22Rv1 (cell line): ENCODE data around the gene PRR4.
A peak's percentile ranks its signal among the peaks of the same experiment; 100 is the strongest.

Experiments used
- H3K27ac ChIP-seq: fragments of 450-650 bp; 2 replicates; pipeline ENCODE4 v1.5.1; 2017
- CTCF ChIP-seq: fragments of 450-650 bp; IDR thresholded peaks from 2 replicates; pipeline ENCODE4 v1.5.1; 2017; ENCODE audit warnings: mild to moderate bottlenecking
- ZFX ChIP-seq: fragments of 450-650 bp; IDR thresholded peaks from 2 replicates; pipeline ENCODE4 v1.6.1; 2017; ENCODE audit warnings: antibody characterized with exemption, borderline replicate concordance

PRR4 gene

GRCh38 chr12:10849425-10849878 is at the start of gene PRR4:
Gene PRR4 (minus strand): TSS chr12:10849475. CDS start chr12:10849437, 38 bp downstream.
- H3K27ac ChIP-seq = no peak within 1 kb of the TSS
- no peak for TF ChIP-seq ZFX
- TF ChIP-seq CTCF = no peak

- H3K27ac ChIP-seq = no peak overlapping the region
- TF ChIP-seq ZFX (no peak), CTCF (no peak)
Measured at GRCh38 chr12:10896854-10897253, 47.6 kb upstream of the PRR4 start.

- no peak for TF ChIP-seq ZFX
- TF ChIP-seq CTCF = no peak
- no peak overlapping the region; the same call in 1 of the 2 replicates for H3K27ac ChIP-seq
Measured at GRCh38 chr12:10891937-10892336, 42.7 kb upstream of the PRR4 start.

GRCh38 chr12:10889226-10889625 is 40.0 kb upstream of the PRR4 start:
- TF ChIP-seq CTCF = no peak
- TF ChIP-seq ZFX = no peak
- H3K27ac ChIP-seq = no peak overlapping the region

GRCh38 chr12:10884086-10884725 is 34.9 kb upstream of the PRR4 start, which contains the start of gene PRH1:
Gene PRH1 (minus strand): TSS chr12:10884255. CDS start chr12:10884217, 38 bp downstream.
- TF ChIP-seq ZFX = no peak
- TF ChIP-seq CTCF = no peak

GRCh38 chr12:10873378-10873777 is 24.1 kb upstream of the PRR4 start:
- TF ChIP-seq ZFX (no peak), CTCF (no peak)
- no peak overlapping the region for H3K27ac ChIP-seq

More at GRCh38 chr12:10884086-10884725, 34.9 kb upstream of the PRR4 start, which contains the start of gene PRH1:
- no peak within 1 kb of the TSS for H3K27ac ChIP-seq

DNA sequence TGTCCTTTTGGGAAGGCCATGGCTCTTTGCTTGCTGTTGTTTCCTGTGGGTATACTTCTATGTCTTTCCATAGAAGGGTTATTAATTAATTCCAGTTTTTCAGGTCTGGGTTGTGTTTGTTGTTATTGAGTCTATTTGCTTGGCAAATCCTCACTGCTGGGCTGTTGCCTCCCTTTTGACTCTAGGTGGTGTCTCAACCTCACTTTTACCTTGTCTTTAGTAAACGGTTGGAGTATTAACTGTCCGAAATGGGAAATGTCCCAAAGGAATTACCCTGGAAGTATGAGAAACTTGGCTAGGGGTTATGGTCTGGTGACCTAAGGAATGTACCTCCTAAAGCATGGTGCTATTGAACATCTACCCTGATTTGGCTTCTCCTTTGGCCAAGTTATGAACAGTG is 18.1 kb upstream of the PRR4 start:
- TF ChIP-seq ZFX = no peak
- peak; percentile 47 for TF ChIP-seq CTCF
- no peak overlapping the region for H3K27ac ChIP-seq
